Measurements from ENCODE around the gene PTCD3.

PTCD3 gene

GRCh38 chr2:86143926-86144685, 38.1 kb downstream of the PTCD3 start:
- no peak for DNase-seq (ENCODE audit: low spot score)

DNA sequence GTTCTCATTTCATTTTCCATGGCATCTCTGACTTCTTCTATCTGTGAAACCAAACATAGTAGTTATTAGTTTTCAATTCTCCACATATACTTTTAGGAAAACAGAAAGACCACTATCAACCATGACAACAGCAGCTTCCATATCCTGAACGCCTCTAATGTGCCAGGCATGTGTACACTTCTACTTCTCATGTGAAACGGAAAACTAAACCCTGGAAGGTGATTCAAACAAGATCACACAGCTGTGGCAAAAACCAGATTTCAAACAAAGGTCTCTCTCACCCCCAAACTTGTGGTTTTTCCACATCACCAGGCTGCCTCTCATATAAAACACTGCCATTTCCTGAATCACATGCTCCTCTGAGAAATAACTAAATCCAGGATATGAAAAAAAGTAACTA, 41.8 kb downstream of the PTCD3 start:
- no peak for DNase-seq (ENCODE audit: low spot score)

DNA sequence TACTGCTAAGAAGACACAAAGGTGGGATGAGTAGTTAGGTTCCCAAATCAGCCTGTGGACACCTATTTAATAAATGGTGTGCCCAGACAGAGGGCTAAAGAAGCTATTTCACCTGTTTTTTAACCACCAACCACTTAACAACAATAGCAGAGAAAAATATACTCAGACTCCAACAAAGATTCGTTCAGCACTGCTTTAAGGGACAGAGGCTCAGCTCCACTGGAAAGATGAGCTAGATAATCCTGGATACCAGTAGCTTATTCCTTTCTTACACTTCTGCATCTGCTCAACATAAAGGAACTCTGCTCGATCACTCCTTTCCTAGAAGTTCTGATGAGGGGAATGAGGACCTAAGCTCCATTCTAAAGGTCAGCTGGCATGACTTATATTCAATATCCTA, 44.5 kb downstream of the PTCD3 start:
- no peak for DNase-seq (ENCODE audit: low spot score)

DNA sequence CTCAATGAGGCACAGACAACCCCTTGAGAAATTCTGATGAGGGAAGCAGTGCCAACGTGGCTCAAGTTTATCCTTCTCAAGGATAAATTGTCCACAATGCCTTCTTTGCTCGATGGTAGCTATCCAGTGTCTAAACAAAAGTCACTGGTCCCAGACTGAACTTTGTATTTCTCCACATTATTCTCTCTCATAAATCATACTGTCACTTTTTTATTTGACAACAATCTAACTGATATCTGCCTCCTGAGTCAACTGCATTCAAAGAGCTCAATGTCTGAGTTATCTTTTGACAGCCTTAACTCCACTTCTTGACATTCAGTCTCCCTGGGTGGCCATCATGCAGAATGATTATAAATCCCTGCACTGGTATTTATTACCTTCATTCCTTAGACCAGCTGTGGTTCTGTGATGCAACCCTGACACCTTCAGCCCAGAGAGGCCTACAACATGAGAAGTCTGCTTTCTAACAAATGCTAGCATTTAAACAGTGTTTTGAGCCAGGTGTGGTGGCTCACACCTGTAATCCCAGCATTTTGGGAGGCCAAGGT, 51.0 kb downstream of the PTCD3 start:
- no peak for DNase-seq (ENCODE audit: low spot score)

- no peak for DNase-seq (ENCODE audit: low spot score)
Observed at GRCh38 chr2:86158286-86158685, 52.3 kb downstream of the PTCD3 start.

DNA sequence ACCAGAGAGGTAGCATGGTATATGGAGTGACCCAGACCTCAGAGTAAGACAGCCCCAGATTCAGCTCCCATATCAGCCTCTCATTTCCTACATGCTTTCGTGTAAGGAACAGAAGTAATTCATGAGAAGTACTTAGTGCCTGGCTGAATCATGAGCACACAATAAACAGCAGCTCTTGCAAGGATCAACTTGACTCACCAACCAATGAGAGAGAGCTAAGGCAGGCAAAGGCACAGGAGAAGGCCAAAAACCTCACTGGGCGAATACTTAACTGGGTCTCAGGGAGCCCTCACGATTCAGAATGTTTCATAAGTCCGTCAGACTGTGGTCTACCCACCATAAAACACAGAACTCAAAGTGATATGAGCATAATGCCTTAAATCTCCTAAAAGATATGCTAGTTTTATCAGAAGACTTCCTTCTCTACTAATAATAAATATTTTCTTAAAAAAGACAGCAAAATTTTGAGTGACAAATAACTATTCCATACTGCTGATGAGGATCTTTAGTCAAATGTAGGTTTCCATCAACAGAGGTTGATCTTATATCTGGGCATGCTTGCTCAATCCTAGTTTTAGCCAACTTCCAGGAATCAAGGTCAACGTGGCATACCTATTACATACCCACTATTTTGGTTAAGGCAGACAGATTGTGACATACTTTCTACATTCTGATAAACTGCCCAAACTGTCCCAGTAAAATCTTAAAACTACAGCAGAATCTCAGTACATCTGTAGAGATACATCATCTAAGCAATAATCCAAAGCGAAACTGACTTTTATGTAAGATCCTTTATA, 54.3 kb downstream of the PTCD3 start:
- no peak for DNase-seq (ENCODE audit: low spot score)

DNA sequence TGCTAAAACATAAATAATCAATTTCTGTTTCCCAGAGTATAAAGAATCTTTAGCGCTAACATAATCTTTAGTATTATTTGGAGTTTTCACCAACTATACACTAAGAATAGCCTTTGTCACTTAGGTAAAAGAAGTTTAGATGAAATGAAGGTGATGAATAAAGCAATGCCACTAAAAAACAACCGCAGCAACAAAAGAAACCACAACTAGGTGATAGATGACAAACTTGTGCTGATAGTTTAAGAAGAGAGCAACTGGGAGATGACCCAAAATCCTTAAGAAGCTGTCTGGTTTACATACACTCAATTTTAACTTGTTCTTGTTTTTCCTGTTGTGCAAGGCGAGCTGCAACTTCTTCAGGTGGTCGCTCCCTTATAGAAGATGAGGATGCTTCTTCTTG, 64.4 kb downstream of the PTCD3 start:
- no peak for DNase-seq (ENCODE audit: low spot score)

GRCh38 chr2:86171295-86171694, 65.3 kb downstream of the PTCD3 start:
- no peak for DNase-seq (ENCODE audit: low spot score)

GRCh38 chr2:86172610-86173009, 66.6 kb downstream of the PTCD3 start:
- DNase-seq (ENCODE audit: low spot score): no peak

DNA sequence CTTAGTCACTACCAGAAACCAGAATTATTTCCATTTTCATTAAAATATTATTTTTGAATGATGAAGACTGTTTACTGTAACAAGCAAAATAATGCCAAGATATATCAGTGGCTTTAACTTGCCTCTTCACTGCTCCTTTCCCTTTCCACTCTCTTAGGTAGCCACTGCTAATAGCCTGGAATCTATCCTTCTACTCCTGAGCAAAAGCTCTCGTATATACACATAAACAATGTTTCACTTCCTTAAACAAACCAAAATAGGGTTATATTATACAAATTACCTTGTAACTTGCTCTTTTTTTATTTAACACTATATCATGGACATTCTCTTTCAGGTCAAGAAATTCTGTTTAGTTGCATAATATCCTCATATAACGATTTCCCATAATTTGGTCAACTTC, 68.4 kb downstream of the PTCD3 start:
- no peak for DNase-seq (ENCODE audit: low spot score)

DNA sequence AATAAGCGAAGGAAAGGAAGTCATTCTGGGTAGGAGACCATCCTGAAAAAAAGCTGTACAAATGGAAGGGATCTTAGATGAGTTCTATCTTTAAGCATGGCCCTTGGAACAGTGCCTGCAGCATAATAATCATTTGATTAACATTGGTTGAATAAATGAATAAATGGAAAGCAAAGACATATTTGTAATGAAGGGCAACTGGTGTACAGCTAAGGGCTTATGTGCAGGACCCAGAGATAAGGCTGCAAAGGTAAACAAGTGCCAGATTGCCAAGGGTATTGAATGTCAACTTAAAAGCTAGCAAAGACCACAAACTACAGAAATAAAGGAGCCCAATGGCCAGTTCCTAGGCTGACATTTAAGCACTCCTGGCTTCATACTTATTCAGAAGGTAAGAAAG, 69.8 kb downstream of the PTCD3 start:
- no peak for DNase-seq (ENCODE audit: low spot score)

DNA sequence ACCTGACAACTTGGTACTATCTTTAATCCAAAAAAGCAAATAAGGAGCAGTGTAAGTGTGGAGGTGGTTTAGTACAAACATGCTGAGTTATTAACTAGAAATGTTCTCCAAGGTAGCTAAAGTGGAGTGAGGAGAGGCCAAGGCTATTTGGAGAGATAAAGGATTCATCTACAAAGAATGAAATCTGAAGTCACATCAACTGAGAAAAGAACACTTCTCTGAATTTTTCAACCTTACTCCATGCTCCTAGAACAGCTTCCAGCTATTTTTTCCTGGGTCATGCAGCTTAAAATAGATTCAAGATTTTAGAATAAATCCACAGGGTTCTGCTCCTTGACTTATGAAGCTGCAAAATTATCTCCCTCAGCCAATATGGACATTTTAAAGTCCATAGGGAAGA, 70.6 kb downstream of the PTCD3 start:
- DNase-seq (ENCODE audit: low spot score): no peak

DNA sequence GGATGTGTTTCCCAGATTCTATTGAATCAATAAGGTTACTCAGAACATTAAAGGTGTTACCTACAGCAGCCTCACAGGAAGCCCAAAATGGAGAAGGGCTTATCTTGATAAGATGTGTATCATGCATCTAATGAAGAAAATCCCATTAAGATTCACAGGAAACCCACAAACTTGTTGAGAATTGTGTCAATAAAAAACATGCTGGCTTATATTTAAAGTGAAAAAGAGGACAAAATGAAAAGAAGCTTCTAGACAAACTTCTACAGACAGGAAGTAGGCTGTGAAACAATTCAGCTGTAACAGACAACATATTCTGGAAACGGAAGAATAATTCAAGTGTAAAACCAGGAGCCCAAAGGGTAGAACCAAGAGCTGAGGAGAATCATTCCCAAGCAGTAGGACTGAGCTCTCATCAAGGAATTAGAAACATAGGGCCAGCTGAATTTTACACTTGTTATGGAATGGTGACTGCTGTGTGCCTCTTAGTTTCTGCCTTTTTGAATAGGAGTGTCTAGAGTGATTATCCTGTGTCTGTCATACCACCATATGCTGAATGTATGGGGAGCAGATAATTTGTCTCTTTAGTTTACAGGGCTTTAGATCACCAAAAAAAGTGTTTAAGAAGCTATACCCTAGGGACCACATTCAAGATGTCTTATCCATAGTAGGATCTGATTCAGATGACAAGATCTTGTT, 79.6 kb downstream of the PTCD3 start:
- DNase-seq (ENCODE audit: low spot score): peak; percentile 31

- no peak for DNase-seq (ENCODE audit: low spot score)
Observed at GRCh38 chr2:86186431-86186830, 80.4 kb downstream of the PTCD3 start.

DNA sequence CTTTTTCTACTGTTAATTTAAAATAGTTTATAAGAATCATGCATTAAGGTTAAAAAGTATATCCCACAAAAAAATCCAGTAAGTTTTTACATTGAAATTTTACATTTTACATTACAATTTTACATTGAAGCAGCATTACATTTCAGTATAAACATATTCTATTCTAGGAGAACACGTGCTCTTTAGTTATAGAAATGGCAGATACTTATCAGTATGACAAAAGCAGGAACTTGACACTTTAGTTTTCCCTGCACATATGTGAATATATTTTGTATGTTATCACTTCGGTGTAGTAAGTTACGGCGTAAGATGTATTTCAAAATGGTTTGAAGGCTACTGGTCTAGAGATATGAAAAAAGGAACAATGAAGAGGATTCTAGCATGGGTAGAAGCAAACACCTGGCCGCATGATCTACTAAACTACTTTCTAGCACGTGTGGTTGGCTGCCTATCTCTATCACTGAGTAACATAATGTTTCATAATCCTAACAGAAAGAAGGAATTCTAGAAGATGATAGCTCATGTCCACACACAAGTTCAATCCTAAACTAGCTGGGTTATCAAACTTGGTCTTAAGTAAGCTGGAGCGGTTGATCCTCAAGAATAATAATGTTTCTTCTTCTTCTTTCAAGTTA, 83.9 kb downstream of the PTCD3 start:
- no peak for DNase-seq (ENCODE audit: low spot score)

Measured in CD4-positive, alpha-beta T cell treated with Interleukin-6 at 100 ng/mL for 8 hours (primary cell).